Activated T-helper 17 cell treated with anti-CD3 and anti-CD28 coated beads, Interleukin-2, amount 50 U/mL, for 72 hours (primary cell): ENCODE data around the gene DNHD1. TPM values are rescaled to one million over a fixed set of nuclear protein-coding genes. Genes with fewer than 3 reads are reported as not detected.

ENCODE experiments used
- ATAC-seq: fragments of 150-1000 bp; cut with Tn5 transposase; replicated peaks from 2 replicates; pipeline ENCODE4 v1.10.0; 2021; ENCODE audit warnings: mild to moderate bottlenecking, moderate library complexity
- H3K27ac Mint-ChIP-seq: one replicate; pipeline ENCODE4 v1.8.0; 2022; ENCODE audit warnings: mixed read lengths
- H3K27me3 Mint-ChIP-seq: one replicate; pipeline ENCODE4 v1.8.0; 2022; ENCODE audit warnings: mixed read lengths
- H3K36me3 Mint-ChIP-seq: one replicate; pipeline ENCODE4 v1.8.0; 2022; ENCODE audit warnings: low read depth, mild to moderate bottlenecking, mixed read lengths
- H3K4me1 Mint-ChIP-seq: one replicate; pipeline ENCODE4 v1.8.0; 2022; ENCODE audit warnings: mixed read lengths
- H3K4me3 Mint-ChIP-seq: one replicate; pipeline ENCODE4 v1.8.0; 2022; ENCODE audit warnings: mild to moderate bottlenecking, mixed read lengths
- H3K9me3 Mint-ChIP-seq: one replicate; pipeline ENCODE4 v1.8.0; 2022; ENCODE audit warnings: mixed read lengths
- total RNA-seq, 2 donors: library from RNA; stranded (reverse); gene quantifications; one replicate each; pipeline ENCODE4 v1.2.3, GENCODE V29; 2022

DNHD1 gene, protein sequence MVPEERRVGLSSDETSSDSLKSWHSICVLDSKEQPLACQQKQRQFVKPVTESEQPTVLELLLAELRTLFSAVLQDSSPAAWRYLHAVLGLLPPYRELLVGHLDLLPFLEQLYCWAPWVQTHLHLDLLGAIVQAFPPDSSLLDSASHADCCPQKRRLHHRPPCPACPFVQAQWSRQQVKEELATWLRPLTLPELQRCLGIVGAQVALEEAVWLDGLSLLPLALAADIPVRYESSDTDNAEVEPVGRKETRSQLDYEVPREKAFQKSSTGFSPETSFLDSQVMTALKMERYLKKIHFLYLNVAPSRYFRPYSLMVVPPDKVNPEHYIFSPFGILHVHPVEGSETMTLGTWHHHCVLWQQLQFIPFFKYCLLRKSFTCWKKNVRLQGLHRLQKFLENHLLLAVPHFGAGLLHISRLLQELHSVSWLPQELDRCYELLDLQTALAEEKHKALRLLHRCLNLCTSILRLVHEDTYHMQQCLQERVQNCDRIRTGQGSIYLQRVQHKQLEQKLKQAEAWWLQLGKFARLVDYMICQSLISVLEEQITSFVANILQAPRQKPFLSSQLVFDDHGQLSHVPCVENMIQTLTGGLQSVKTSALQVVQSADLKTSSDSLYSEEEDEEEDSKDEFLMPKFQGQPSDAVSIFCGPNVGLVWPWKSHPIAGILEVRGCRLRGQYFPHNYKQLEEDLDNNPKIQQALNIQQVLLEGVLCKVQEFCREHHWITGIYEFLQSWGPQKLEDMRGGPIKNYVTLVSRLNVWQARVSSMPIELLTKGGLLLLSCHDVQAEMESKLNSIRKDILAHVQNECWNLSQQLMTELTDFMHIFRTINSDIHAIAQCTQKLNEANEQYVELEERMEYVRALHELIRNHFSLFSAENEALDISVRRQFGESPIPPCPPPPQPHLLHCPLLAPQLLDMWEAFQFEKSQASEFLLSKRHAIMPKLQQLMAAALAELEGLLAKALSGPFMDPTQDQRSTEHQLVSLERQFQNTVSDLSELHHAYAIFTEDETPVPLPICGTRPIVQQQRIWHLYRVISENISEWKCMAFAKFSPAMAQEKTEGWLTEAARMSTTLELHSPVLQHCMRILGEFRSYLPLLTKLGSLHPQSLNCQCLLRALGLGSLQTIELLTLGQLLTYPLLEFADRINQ (N-terminal part only)
- 10 to 100 TPM; 25.2 to 39.3 TPM for total RNA-seq

DNA sequence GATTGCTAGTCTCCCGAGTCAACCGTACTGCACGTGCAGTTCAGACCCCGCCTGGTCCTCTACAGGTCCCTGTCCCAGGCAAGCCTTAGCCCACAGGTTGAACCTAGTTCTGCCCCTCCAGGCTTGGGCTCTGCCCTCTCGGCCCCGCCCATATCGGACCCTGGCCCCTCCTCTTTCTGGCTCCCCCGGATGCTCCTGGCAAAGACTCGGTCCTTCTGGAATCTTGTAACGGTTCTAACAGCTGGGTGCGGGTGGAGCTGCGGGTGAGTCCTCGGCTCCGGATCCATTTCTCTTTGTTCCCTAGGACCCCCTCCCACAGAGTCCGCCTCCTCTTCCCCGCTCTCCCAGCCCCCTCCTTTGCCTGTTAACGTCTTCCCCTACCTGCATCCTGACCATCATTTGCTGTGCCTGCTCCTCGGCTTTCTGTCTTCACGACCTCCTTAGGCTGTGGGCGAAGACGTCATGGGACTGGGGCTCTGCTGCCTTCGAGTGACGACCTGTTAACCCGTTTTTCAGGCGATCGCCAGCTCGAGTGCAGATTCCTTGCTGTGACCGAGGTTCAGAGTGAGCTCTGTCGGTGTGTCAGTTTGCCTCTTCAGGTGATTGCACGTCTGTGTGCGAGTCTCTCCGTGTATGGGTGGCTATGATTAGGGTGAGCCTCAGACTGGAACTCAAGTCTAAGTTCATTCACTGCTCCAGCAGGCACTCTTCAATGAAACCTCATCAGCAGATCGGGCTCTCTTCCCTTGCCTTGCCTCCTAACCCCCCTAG, at the start of gene DNHD1:
Gene DNHD1, plus strand, starts transcription at position 212 of the 771 bp plus-strand sequence. CDS start 936 bp downstream, outside the sequence.
- ATAC-seq: no peak
- H3K27ac Mint-ChIP-seq: no peak within 1 kb of the TSS
- peaks cover 10% of the 10 kb centered on the region for H3K4me1 Mint-ChIP-seq
- H3K27me3 Mint-ChIP-seq: no peaks in the 10 kb centered on the region
- H3K9me3 Mint-ChIP-seq: no peaks in the 10 kb centered on the region
- H3K4me3 Mint-ChIP-seq: no peak within 1 kb of the TSS
- H3K36me3 Mint-ChIP-seq: peaks cover 70% of the 10 kb centered on the region

DNA sequence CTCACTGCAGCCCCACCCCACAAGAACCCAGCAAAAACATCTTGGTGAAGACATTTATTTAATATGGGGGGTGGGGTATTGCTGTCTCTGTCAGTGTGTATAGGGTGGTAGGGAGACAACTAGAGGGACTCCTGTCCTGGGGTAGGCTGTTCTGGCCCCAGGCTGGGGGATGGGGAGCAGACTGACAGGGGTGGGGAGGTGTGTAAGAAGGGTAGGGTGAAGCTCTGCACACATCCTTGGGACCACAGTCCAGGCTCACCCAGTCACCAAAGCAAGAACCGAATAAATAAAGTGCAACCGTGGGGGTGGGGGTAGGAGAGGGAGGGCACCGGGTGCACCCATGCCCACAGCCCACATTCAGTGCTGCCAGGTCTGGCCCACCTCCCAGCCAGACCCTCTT, 48.5 kb upstream of the DNHD1 start:
- Mint-ChIP-seq H3K27me3 (no peaks in the 10 kb centered on the region), H3K9me3 (no peaks in the 10 kb centered on the region), H3K36me3 (no peaks in the 10 kb centered on the region), H3K4me3 (no peak overlapping the region), H3K4me1 (no peaks in the 10 kb centered on the region), H3K27ac (no peak overlapping the region)
- ATAC-seq: no peak

DNA sequence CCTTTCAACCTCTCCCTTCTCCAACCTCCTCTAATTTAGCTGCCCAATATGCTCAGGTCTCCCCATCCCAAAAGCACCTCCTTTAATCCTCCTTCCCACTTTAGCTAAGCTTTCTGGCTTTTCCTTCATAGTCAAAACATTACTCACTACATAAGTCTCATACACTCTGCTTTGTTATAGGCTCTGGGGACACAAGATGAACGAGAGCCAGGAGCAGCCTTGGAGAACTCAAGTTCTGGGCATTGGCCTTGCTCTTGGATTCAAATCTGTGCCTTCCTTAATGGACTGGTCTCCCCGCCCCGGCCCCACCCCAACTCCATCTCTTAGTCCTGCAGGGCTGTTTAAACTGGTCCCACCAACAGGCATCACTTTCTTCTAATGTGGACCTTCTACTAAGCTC, 44.9 kb upstream of the DNHD1 start:
- peaks cover 11% of the 10 kb centered on the region for H3K36me3 Mint-ChIP-seq
- H3K27me3 Mint-ChIP-seq: no peaks in the 10 kb centered on the region
- H3K4me3 Mint-ChIP-seq: no peak overlapping the region
- no peak overlapping the region for H3K27ac Mint-ChIP-seq
- no peaks in the 10 kb centered on the region for H3K9me3 Mint-ChIP-seq
- no peaks in the 10 kb centered on the region for H3K4me1 Mint-ChIP-seq
- ATAC-seq: no peak

DNA sequence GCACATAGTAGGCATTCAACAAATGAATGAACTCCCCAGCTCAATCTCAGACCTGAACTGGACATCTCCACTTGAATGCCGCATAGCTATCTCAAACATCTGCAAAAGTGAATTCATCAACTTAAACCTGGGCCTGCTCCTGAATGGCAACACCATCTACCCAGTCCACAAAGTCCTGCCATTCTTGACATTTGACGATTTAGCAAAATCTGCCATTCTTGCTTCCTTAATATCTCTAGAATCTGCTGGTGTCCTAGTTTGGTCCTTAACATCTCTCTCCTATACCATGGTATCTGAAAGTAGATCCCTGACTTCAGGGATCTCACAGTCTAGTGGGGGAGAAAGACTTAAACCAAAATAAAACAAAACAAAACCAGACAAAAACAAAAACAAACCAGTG, 43.9 kb upstream of the DNHD1 start:
- Mint-ChIP-seq H3K36me3 (peaks cover 11% of the 10 kb centered on the region), H3K4me1 (no peaks in the 10 kb centered on the region), H3K4me3 (no peak overlapping the region), H3K9me3 (no peaks in the 10 kb centered on the region), H3K27ac (no peak overlapping the region), H3K27me3 (no peaks in the 10 kb centered on the region)
- no peak for ATAC-seq

DNA sequence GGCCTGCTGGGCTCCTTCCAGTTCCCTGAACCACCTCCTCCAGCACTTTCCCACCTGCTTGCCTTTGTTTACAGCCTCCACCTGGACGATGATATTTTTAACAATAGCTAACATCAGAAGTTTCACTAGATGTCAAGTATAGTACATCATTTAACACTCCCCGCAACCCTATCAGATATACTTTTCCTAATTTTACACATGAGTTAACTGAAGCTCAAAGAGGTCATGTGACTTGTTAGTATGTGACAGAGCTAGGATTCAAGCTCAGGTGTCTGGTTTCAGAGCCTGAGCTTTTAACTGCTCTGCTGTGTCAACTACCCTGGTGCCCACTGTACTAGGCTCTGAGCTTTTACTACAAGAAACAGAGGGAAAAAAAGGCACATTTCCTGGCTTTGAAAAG, 42.0 kb upstream of the DNHD1 start:
- ATAC-seq: no peak
- H3K36me3 Mint-ChIP-seq: peaks cover 11% of the 10 kb centered on the region

DNA sequence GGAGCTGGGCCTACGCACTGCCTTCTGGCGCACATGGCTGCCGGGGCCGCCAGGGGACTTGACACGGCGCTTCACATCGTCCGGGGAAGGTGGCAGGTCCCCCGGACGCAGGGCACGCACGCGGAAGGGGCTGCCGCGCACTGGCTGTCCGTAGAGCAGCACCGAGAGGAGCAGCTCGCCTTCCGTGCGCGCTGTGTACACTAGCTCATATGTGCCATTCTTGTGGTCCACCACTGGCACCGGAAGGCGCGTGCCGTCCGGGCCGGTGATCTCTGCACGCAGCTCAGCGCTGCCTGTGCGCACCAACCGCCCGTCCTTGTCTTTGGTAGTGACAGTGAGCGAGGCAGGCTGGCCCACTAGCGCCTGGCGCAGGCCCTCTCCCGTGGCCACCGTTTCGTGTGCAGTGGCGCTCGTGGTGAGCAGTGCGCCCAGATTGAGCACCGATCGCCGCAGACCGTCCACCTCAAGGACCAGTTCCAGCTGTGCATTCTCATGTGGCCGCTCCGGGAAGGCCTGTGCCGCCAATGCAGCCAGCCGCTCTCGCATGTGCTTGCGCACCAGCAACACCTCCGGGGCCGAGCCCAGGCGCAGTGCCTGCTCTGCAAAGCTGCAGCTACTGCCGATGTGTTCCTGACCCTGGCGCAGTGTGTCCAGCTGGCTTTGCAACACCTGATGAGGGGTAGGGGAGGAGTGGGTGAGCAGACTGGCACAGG, 40.6 kb upstream of the DNHD1 start:
- Mint-ChIP-seq H3K4me1 (no peaks in the 10 kb centered on the region), H3K4me3 (no peak overlapping the region), H3K36me3 (peaks cover 11% of the 10 kb centered on the region), H3K9me3 (no peaks in the 10 kb centered on the region), H3K27ac (no peak overlapping the region), H3K27me3 (no peaks in the 10 kb centered on the region)
- no peak for ATAC-seq

More for the DNA sequence above, 42.0 kb upstream of the DNHD1 start:
- no peaks in the 10 kb centered on the region for H3K27me3 Mint-ChIP-seq
- no peak overlapping the region for H3K4me3 Mint-ChIP-seq
- H3K4me1 Mint-ChIP-seq: no peaks in the 10 kb centered on the region
- H3K27ac Mint-ChIP-seq: no peak overlapping the region
- H3K9me3 Mint-ChIP-seq: no peaks in the 10 kb centered on the region

DNA sequence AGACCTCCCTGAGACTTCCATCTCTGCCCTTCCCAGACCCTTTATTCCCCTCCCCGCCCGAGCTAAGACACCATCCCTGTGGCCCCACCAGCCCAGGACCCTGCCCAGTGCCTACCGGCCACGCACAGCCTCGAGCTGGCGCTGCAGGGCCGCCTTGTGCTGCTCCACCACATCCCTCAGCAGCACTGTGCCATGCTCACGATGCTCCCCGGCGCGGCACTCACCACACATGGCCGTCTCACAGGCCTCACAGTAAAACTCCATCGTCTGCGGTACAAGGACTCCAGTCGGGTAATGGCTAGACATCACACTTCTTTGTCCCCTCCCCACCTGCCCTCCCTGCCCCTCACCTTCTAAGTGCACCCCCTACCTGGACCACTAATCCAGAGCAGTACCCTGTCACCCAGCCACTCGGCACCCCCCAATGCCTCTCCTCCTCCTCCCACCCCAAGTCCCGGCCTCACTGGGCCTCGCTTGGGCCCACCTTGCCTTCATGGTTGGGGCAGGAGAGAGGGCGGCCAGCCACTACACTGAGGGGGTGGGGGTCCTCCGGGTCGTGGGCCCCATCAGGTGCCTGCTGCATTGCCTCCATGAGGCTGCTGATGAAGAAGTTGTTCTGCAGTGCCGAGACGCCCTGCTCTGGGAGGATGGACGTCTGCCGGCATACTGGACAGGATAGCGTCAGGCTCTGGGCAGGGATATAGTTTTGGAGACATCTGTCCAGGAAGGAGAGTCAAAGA, 39.3 kb upstream of the DNHD1 start:
- peaks cover 11% of the 10 kb centered on the region for H3K36me3 Mint-ChIP-seq
- ATAC-seq: no peak
- no peaks in the 10 kb centered on the region for H3K4me1 Mint-ChIP-seq
- H3K9me3 Mint-ChIP-seq: no peaks in the 10 kb centered on the region
- no peaks in the 10 kb centered on the region for H3K27me3 Mint-ChIP-seq
- no peak overlapping the region for H3K4me3 Mint-ChIP-seq
- H3K27ac Mint-ChIP-seq: no peak overlapping the region

DNA sequence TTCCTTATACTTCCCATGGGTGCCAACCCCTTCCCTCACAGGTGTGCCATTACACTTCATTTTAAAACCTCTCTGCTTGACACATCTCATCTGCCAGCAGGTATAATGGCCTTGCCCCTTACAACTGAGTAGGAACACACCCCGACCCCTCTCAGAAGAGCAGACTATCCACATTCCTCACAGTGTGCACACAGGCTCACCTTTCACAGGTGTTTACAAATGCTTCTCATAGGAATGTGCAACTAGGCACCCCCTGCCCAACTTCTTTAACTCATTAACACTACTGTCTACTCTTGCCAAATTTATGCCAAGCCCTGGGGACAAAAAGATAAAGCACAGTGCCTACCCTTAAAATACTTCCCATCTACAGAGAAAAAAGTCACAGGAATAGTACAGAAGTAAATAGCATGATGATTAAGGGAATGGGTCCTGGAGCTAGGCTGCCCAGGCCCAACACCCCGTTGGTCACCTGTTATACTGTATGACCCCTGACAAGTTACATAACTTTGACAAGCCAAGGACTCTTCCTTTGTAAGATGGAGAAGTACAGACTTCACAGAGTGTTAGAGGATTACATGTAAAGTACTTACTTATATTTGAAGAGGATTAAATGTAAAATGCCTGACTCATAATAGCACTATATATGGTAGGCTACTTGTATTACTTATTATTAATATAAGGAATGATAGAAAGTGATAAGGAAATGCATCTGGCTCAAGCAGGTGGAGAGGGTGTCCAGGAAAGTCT, 38.6 kb upstream of the DNHD1 start:
- H3K27ac Mint-ChIP-seq: no peak overlapping the region
- H3K36me3 Mint-ChIP-seq: peaks cover 11% of the 10 kb centered on the region
- H3K27me3 Mint-ChIP-seq: no peaks in the 10 kb centered on the region
- H3K4me1 Mint-ChIP-seq: no peaks in the 10 kb centered on the region
- no peak overlapping the region for H3K4me3 Mint-ChIP-seq
- no peaks in the 10 kb centered on the region for H3K9me3 Mint-ChIP-seq
- no peak for ATAC-seq

DNA sequence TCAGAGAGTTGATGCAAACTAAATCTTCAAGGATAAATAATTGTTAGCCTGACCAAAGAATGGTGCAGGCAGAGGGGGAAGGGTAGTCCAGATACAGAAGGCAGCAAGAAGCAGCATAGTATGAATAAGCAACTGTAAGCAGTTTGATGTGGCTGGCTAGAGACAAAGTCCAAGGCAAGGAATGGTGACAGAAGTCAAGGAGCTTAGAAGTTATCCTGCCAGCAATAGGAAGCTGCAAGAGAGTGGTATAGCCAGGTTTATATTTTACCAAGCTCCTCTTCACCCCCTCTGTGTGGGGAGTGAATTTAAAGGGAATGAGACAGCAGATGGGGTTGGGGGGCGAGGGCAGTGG, 38.0 kb upstream of the DNHD1 start:
- no peaks in the 10 kb centered on the region for H3K9me3 Mint-ChIP-seq
- no peak overlapping the region for H3K27ac Mint-ChIP-seq
- H3K27me3 Mint-ChIP-seq: no peaks in the 10 kb centered on the region
- H3K36me3 Mint-ChIP-seq: peaks cover 11% of the 10 kb centered on the region
- ATAC-seq: no peak
- no peak overlapping the region for H3K4me3 Mint-ChIP-seq
- no peaks in the 10 kb centered on the region for H3K4me1 Mint-ChIP-seq

DNA sequence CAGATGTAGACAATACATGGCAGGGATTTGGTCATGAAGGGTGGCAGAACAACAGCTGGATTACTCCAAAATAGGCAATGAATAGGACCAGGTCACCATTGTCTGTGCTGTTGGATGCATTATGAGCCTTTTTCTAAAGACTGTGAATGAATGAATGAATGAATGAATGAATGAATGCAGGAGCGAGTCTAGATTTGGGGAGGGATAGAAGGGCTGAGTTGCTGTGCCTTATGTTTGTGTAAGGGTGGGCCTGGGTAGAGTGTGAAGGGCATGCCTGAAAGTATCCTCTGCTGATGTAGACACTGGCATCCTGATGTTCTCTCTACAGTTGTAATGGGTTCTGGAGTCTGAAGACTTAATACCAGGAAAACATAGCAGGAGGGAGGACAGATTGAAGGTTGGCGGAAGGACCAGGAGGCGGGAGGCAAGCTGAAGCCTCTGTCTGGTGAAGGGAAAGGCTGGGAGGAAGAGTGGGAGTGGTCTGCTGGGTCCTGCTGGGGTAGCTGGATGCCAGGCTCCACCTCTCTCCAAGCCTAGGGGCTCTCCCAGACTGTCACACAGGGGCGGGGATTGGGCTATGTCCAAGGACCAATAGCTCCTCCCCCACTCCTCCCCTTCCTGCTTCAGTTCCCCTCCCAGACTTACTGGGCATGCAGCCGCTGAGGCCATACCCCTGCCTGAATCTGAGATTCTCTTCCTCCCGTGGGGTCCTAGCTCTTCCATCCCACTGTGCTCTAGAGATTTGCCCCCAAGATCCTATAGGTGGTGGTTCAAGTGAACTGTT, 28.2 kb upstream of the DNHD1 start:
- H3K27me3 Mint-ChIP-seq: no peaks in the 10 kb centered on the region
- H3K4me1 Mint-ChIP-seq: peaks cover 6% of the 10 kb centered on the region
- H3K9me3 Mint-ChIP-seq: no peaks in the 10 kb centered on the region
- H3K36me3 Mint-ChIP-seq: peaks cover 6% of the 10 kb centered on the region
- H3K4me3 Mint-ChIP-seq: no peak overlapping the region
- no peak overlapping the region for H3K27ac Mint-ChIP-seq
- peak; percentile 23 for ATAC-seq

DNA sequence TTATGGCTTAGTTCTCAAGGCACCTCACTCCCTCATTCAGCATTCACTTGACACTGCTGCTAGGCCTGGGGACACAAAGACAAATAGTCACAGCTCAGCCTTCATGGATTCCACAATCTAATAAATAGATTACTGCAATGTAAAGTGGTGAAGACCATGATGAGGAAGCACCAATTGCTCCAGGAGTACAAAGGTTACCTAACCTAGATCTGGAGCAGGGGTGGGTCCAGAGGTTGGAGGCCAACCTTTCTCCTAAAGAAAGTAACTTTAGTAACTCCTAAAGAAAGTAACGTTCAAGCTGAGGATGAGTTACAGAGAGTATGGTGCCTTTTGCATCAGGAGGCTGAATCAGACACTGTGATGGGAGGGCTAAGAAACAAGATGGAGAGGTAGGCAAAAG, 27.5 kb upstream of the DNHD1 start:
- ATAC-seq: no peak
- Mint-ChIP-seq H3K36me3 (peaks cover 6% of the 10 kb centered on the region), H3K27ac (no peak overlapping the region), H3K27me3 (no peaks in the 10 kb centered on the region), H3K4me3 (no peak overlapping the region), H3K9me3 (no peaks in the 10 kb centered on the region), H3K4me1 (peaks cover 6% of the 10 kb centered on the region)

DNA sequence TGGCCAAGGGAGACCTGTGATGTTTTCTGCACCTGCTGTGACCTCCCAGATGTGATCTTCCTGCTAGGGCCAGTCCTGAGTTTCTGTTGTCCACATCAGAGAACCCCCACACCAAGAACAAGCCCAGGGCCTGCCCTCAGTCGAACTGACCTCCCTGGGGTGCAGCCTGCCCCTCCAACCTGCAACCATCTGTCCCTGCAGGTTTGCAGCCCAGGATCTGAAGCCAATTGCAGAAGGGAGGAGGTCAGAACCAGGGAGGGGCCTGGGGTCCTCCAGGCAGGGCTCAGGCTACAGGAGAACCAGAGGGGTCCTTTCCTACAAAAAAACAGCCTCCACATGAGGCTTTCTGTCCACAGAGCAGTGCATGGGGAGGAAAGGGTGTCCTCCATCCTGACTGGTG, 24.1 kb upstream of the DNHD1 start:
- Mint-ChIP-seq H3K36me3 (peaks cover 16% of the 10 kb centered on the region), H3K4me1 (peaks cover 6% of the 10 kb centered on the region), H3K27me3 (no peaks in the 10 kb centered on the region), H3K27ac (peak overlapping the region; percentile 38), H3K9me3 (no peaks in the 10 kb centered on the region), H3K4me3 (peak overlapping the region; percentile 77)
- ATAC-seq: no peak
